GM18861 (cell line): ENCODE measurements around the gene GPATCH4.
"Not testable (repeated sequence)": the region's sequence is repeated elsewhere in the genome, so short reads cannot be mapped to it uniquely, and the experiment has no call there.

Experiments used
- ATAC-seq: cut with Tn5 transposase; IDR thresholded peaks from one replicate; pipeline ENCODE4 v1.9.1; 2021; ENCODE audit not compliant: unreplicated experiment

Gene GPATCH4

DNA sequence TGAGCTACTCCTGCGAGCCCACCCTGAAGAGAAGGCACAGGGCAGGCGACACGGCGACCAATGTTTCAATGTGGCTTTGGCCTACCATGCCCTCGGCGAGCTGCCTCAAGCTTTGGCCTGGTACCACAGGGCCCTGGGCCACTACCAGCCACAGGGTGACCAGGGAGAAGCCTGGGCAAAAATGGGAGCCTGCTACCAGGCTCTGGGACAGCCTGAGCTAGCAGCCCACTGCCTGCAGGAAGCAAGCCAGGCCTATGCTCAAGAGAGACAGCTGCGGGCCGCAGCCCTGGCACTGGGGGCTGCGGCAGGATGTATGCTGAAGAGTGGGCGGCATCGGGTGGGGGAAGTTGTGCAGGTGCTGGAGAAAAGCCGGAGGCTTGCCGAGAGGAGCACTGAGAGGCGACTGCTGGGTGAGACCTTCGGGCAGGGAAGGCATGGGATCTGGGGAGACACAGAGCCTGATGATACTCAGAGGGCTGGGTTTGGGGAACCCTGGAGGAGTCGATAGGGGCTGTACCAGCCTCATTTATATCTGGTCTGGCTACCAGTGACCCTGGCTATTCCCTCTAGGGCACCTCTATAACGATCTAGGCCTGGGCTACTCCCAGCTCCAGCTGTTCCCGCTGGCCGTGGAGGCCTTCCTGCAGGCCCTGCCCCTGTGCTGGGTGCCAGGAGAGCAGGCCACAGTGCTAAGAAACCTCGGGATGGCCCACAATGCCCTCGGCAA, 19.5 kb downstream of the GPATCH4 start:
- no peak for ATAC-seq

DNA sequence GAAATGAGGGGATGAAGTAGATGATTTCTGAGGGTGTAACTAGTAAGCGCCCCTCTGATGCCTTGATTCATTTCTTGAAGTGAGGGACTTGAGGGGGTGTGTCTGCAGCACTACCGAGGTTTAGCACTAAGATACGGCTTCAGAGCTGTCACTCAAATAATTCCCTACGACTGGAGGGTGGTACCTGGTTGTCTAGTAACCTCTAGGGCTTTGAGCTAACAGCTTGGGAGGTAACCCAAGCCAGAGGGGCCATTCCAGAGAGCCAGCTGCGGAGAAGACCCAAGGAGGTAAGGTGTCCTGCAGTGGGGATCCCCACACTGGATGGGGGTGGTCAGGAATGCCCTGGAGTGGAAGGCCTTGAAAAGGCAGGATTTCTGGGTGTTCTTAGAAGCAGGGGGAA, 21.8 kb downstream of the GPATCH4 start, which contains the start of gene TTC24:
TSS of gene TTC24 (plus strand) at position 252 of the 400 bp plus-strand sequence. CDS start 1,642 bp downstream, outside the sequence.
- no peak for ATAC-seq

DNA sequence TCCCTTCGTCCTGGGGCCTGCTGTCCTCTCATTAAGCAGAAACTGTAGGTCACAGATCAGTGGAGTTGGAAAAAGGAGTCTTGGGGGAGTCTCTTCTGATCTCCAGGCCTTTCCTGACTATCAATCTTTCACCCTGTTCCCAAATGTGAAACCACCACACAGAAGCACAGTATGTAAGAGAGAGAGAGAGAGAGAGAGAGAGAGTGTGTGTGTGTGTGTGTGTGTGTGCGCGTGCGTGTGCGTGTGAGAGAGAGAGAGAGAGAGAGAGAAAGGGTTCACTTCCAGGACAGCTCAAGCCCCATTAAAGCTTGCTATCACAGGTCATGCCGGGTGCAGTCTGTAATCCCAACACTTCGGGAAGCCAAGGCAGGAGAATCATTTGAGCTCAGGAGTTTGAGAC, 23.2 kb downstream of the GPATCH4 start:
- no peak for ATAC-seq

DNA sequence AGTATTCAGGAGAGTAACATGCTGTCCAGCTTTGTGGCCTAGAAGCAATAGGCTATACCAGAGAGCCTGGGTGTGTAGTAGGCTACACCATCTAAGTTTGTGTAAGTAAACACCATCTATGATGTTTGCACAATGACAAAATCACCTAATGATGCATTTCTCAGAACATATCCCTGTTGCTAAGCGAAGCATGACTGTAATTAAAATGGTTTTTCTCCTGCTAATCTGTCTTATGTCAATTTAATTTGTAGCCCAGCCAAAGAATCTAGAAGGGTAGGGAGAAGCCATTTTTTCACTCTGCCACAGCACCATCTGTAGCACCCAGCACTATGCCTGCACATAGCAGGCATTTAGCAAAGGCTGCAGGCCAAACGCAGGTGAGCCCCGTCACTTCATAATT, 23.7 kb downstream of the GPATCH4 start:
- ATAC-seq = no peak

DNA sequence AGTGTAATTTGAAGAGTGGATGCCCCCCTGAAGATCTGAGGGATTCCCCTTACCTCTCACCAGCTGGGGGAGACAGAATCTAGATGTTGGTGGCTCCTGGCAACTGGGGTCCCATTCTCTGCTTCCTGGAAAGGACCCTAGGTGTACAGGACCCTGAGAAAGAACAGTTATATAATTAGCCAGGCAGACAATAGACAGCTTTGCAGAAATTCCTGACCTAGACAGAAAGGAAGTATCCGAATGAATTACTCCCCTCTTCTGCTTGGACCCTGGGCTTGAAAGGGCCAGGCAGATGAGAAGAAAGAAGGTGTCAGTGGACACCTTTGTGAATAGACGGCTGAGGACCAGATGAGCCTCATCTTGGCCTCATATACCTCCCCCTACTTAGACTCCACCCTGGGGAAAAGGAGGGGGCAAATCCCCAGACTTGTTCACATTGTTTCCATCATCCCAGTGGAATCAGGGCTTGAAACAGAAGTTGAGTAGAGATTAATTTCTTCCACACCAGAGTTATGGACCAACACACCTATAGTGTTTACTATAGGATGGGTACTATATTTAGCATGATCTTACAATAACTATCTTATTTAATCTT, 27.1 kb downstream of the GPATCH4 start:
- no peak for ATAC-seq

DNA sequence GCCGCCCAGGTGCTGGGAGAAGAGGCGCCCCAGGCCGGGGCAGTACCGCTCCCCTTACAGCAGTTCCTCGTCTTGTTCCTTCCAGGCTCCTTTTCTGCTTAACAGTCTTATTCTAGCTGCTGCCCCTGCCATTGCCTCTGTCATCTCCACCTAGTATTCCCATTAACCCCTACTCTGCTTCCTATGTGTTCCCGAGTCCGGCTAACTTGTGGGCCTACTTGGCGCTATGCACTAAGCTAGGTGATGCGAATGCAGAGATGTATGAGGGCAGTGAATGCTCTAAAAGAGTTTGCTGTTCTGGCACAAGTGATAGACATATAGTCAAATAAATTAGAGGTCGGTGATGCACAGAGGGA, 28.6 kb downstream of the GPATCH4 start:
- ATAC-seq = no peak

DNA sequence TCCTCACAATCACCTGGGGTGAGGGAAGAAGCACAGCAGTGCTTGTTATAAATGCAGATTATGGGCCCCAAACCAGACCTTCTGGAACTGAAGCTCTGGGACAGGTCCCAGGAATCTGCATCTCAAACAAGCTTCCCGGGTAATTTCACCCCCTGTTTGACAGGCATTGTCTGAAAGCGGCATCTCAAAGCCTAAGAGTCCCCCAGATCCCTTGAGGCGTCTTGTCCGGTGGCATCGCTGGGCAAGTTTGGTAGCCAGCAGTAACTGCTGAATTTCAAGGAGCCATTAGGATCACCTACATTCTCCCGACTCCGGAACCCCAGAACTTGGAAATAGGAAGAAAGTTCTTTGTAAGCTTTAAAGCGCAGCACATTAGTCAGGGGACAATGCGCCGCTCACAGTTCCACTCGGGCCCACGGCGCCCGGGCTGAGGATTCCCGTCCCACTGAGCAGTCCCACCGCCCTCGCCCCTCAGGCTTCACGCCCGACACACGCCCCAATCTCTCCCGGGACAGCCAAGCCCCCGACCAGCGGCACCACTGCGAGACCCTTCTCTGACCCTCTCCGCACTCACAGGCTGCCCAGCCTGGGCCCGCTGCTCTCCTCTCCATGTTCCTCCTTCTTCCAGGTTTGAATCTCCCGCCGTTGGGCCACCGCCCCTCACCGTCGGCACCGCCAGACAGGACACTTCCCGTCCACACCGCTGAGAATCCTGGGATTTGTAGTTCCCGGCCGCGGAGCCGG, 29.2 kb downstream of the GPATCH4 start, which contains the start of gene IQGAP3:
TSS of gene IQGAP3 (minus strand) at position 647 of the 744 bp plus-strand sequence. CDS start at position 611, 36 bp downstream.
- no peak for ATAC-seq

DNA sequence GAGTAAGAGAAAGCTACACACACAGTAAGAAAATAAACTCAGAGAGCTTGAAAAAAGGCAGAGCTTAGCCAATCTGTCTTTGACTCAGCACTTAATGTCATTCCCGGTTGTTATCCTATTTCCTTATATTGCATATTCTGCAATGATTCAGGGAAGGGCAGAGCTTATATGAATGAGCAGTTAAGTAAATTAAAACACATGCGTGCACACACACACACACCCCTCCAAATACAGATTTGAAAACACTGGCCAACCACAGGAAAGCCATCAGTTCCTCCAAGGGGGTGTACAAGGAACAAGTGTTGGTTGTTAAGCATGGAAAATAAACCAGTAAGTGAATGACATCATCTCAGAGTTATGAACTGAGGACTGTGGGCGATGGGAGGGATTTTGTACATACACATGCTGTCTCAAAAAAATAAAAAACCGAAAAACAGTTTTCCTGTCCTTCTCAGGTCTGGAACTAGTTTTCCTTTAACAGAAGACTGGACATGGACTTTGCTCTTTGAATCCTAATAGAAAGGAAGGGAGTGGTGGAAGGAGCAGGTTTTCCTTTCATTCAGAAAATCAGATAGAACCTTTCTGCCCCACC, 29.9 kb downstream of the GPATCH4 start:
- ATAC-seq = no peak

DNA sequence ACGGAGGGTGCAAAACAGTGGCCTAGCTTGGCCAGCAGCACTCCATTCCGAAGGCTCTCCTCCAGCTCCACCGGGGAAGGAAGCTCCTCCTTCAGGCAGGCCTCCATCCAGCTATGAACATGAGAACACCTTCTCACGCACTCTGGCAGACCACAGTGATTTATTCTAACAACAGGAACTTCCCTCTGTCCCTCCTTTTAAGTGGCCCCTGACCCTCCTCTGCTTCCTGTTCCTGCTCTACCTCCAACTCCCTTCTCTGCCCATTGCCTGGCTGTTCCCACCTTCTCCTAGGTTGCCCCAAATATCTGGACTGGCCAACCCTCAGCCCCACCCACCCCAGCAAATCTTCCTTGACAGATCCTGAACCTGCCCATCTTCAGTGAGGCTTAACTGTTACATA, 34.8 kb downstream of the GPATCH4 start:
- no peak for ATAC-seq

DNA sequence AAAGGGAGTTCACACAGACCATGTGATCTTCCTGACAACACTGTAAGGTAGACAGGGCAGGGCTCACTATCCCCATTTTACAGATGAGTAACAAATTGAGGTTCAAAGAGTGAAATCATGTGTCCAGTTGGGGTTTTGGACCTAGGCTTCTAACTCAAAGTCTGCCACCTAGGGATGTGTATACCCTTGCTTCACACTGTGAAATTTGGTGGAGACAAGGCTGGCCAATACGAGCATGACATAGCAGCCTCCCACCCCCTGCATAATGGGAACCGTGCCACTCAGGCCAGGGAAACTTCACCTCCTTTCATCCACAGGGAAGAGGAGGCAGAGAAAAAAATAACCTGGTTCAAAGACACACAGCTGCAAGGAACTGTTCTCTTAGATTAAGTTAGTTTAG, 35.8 kb downstream of the GPATCH4 start:
- ATAC-seq = no peak

DNA sequence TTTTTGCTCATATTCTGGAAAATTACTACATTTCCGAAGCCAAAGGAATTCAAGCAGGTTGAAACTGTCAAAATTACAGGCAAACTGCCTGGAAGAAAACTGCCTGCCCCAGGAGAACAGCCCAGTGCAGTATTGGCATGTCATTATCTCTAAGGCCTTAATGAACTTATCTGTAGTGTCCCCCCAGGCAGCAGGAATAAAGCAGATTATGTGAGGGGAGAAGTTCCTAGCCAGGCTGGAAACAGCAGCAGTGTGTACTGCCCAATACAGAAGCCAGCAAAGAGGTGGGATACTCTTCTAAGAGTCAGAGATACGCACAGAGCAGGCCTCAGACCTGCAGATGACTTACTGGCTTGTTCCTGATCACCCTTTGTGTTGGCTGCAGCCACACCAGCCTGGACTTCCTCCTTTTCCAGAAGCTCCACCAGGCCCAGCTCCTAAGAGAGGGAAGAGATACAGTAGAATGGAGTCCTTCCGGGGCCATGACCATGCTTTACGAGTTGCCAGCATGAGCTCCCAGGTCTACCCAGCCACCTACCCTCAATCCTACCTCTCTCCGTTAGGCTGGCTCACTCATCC, 40.6 kb downstream of the GPATCH4 start:
- ATAC-seq = no peak

DNA sequence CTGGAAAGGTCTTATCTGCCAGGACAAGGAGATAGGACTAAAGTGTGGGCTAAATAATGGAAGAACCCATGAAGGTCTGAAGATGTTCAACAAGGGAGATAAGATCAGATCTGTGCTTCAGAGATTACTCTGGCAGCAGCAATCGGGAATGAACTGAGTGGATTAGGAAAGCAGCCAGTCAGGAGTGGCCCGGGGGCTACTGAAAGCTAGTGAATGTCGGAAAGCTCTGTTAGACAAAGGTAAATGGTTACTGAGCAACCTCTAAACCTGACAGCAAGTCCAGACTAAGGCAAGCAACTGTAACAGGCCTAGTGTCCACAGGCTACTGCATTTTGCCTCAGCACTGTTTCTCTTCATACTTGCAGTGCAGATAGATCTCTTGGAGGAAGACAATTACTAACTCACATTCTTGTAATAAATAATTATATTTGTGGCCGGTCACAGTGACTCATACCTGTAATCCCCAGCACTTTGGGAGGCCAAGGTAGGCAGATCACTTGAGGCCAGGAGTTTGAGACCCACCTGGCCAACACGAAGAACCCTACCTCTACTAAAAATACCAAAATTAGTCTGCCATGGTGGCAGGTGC, 41.4 kb downstream of the GPATCH4 start:
- ATAC-seq = no peak

DNA sequence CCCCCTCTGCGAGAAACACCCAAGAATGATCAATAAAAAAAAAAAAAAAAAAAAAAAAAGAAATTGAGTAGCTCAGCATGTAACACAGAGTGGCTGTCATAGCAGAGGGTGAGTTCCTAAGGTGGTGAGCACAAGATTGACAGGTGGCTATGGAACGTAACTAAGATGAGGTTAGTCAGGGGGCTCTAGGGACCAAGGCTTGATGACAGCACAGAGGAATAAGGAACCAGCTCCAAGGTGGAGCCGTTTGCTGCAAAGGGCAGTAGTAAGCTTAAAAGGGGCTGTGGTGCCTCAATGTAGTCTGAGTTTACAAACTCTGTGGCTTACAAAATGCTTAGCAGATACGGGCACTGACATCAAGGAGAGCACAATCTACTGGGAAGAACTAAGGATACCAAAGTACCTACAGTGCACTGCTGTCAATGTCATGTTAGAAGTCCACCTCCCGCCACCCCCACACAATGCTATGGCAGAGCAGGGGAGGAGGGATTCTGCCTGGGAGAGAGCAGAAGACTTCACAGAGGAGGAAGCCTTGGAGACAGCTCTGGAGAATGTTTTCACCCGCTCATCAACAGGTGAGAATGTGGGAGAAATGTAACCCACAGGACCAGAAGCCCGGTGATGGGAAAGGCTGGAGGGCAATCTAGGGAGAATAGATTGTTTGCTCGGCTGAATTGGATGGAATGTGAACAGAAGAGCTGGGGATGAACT, 42.0 kb downstream of the GPATCH4 start:
- ATAC-seq = no peak

DNA sequence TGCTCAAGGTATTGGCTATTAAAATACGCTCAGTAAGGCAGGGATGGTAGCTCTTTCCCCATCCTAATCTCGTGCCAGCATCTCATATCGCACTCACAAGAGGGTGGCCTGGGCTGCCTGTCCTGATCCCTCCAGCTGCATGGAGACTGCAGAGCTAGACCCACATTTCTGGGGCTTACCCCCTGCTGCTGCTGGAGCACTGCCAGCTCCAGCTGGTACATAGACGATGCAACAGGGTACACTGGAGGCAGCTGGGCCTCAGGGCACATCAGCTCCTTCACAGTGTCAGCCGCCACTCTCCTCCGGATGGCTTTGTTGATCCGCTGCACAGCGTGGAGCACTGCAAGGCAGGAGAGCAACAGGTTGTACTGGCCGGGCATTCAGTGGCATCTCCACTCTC, 44.9 kb downstream of the GPATCH4 start:
- ATAC-seq = no peak

DNA sequence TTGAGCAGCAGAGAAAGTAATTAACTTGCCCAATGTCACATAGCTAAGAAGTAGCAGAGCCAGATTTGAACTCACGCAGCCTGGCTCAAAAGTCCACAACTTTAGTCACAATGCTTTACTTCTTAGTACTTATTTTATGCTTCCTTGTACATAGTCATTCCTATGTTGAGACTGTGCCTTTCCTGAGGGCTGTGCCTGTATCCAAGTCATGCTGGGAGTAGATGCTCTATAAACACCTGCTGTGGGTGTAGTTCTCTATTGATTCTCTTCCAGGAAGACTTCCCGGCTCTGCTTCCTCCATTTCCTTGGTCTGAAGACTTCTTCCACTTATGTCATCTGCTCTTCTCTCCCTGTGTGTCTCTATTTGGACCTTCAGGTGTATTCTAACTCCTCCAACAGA, 45.6 kb downstream of the GPATCH4 start:
- ATAC-seq = no peak

DNA sequence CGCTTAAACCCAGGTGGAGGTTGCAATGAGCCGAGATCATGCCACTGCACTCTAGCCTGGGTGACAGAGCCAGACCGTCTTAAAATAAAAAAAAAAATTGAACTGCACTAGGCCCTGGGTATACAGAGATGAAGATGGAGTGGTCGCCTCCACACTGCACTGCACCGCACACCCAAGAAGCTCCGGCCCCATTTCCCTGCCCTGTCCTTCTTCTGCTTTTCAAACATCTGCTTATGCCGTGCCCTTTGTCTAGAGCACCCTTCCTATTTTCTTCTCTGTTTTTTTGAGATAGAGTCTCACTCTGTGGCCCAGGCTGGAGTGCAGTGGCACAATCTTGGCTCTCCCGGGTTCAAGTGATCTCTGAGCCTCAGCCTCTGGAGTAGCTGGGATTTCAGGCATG, 46.3 kb downstream of the GPATCH4 start:
- ATAC-seq = no peak

DNA sequence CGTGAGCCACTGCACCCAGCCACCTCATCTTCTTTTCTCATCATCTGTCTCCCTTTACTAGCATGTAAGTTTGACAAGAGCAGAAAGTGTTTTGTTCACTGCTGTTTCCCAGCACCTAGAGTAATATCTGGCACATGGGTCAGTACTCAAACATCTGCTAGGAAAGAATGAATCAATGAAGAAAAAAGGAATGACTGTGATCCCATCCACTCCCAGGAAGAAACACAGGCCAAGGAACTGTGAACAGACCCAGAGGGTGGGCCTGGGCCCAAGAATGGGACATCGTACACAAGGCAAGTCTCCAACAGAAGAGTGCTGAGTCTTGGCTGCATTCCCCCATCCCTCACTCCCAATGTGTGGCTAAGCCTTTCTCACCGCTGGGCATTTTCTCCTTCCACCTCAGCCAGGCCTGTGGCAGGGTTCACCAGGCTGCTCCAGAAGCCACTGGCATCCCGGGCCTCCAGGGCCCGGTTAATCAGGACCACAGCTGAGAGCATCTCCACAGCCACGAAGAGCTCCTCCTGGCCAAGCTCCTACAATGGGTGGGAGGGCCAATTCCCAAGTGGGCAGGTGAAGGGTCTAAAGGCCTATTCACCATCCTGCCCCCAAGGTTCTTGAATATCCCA, 47.3 kb downstream of the GPATCH4 start:
- no peak for ATAC-seq

DNA sequence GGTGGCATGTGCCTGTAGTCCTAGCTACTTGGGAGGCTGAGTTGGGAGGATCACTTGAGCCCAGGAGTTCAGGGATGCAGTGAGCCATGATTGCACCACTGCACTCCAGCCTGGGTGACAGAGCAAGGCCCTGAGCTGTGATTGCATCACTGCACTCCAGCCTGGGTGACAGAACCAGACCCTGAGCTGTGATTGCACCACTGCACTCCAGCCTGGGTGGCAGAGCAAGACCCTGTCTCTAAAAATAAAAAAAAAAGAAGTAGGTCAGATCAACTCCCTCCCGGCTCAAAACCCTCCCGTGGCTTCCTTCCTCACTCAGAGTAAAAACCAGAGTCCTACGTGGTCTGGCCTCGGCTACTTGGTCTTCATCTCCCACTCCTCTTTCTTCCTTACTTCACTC, 48.3 kb downstream of the GPATCH4 start:
- not testable (repeated sequence) for ATAC-seq

DNA sequence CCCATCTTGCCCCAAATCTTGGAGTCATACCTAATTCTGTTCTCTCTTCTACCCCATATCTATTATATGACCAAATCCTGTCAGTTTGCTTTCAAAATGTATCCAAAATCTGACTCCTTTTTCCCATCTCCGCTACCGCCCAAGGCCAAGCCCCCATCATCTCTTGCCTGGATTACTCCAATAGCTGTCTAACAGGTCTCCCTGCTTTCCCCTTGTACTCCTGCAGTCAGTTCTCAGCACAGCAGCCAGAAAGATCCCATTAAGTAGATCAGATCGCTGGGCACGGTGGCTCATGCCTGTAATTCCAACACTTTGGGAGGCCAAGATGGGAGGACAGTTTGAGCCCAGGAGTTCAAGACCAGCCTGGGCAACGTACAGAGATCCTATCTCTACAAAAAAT, 48.8 kb downstream of the GPATCH4 start:
- no peak for ATAC-seq

DNA sequence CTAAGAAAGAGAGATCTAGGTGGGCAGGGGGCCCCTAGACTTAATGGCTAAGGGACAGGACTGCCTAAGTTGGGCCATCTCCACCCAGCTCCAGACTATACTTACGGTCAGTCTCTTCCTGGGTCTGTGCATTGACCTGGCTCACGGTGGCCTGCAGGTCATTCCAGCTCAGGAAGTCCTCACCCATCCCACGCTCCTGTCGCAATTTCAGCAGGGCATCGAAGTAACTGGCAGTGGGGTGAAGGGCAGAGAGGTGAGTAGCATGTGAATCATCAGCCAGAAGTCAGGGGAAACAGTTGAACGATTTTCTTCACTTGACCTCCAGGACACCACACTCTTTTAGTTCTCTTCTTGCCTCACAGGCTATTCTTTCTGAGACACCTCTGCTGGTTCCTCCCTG, 49.4 kb downstream of the GPATCH4 start:
- ATAC-seq = no peak
